ENCODE measurements around the gene ARSG.

- no peak for TF ChIP-seq CTCF (tag by site-specific recombination; IDR thresholded peaks at IDR 0.05)
- no peak for TF ChIP-seq MYNN (tag by site-specific recombination; IDR thresholded peaks at IDR 0.05; ENCODE audit: borderline replicate concordance)
- TF ChIP-seq KLF1 (tag by site-specific recombination; IDR thresholded peaks at IDR 0.05), result no peak
- TF ChIP-seq ZSCAN30 (tag by site-specific recombination; IDR thresholded peaks at IDR 0.05), result no peak
- TF ChIP-seq ZNF292 (tag by site-specific recombination; IDR thresholded peaks at IDR 0.05; ENCODE audit: borderline replicate concordance, low read depth), result no peak
- TF ChIP-seq ZNF362 (tag by site-specific recombination; IDR thresholded peaks at IDR 0.05), result no peak
- no peak for TF ChIP-seq ZBTB7A (tag by site-specific recombination; IDR thresholded peaks at IDR 0.05; ENCODE audit: low read depth)
- no peak for TF ChIP-seq ZNF350 (tag by site-specific recombination; IDR thresholded peaks at IDR 0.05)
Observed at GRCh38 chr17:68347380-68347779, 56.1 kb downstream of the ARSG start.
